SU-DHL-6 (cell line): ENCODE data around the gene TIGD4.

Source experiments
- H2AFZ ChIP-seq: fragments of 200-600 bp; sonication (generic); 2 replicates; pipeline ENCODE4 v1.6.1; 2014; ENCODE audit warnings: low read depth, mild to moderate bottlenecking, moderate library complexity, mixed read lengths, antibody characterized with exemption, low read length; ENCODE audit not compliant: severe bottlenecking
- H3F3A ChIP-seq: fragments of 200-600 bp; shearing (Covaris generic); 2 replicates; pipeline ENCODE4 v1.6.0; 2016; ENCODE audit warnings: antibody characterized with exemption, mild to moderate bottlenecking; ENCODE audit not compliant: insufficient read depth
- H3K27ac ChIP-seq: fragments of 200-600 bp; sonication (generic); 2 replicates; pipeline ENCODE4 v1.5.1; 2016; ENCODE audit warnings: low read depth, mild to moderate bottlenecking, low read length, moderate library complexity, mixed read lengths
- H3K27me3 ChIP-seq: fragments of 200-600 bp; sonication (generic), shearing (Covaris generic); 2 replicates; pipeline ENCODE4 v1.6.0; 2014; ENCODE audit warnings: mild to moderate bottlenecking, low read length
- H3K36me3 ChIP-seq: fragments of 200-600 bp; sonication (generic); 2 replicates; pipeline ENCODE4 v1.6.1; 2014; ENCODE audit warnings: mild to moderate bottlenecking, low read length, mixed read lengths
- H3K4me2 ChIP-seq: fragments of 300-600, 200-600 bp; shearing (Covaris generic), sonication (generic); 2 replicates; pipeline ENCODE4 v1.6.0; 2014; ENCODE audit warnings: low read length, low read depth, mild to moderate bottlenecking; ENCODE audit not compliant: poor library complexity, severe bottlenecking
- H3K4me3 ChIP-seq: fragments of 200-600 bp; sonication (generic); 2 replicates; pipeline ENCODE4 v1.5.1; 2014; ENCODE audit warnings: antibody characterized with exemption, low read length, mild to moderate bottlenecking, mixed read lengths; ENCODE audit not compliant: insufficient read depth, poor library complexity, severe bottlenecking
- H3K79me2 ChIP-seq: fragments of 200-600 bp; sonication (generic); 2 replicates; pipeline ENCODE4 v1.6.1; 2014; ENCODE audit warnings: mild to moderate bottlenecking, low read length, moderate library complexity; ENCODE audit not compliant: insufficient read depth
- H3K9ac ChIP-seq: fragments of 200-600 bp; sonication (generic); 2 replicates; pipeline ENCODE4 v1.7.0; 2014; ENCODE audit warnings: mild to moderate bottlenecking, low read length
- H3K9me2 ChIP-seq: fragments of 200-600 bp; sonication (generic); replicated peaks from 2 replicates; pipeline ENCODE4 v1.6.1; 2014; ENCODE audit warnings: low read length; ENCODE audit not compliant: insufficient read depth
- H3K9me3 ChIP-seq: fragments of 200-600 bp; sonication (generic); 2 replicates; pipeline ENCODE4 v1.6.1; 2014; ENCODE audit warnings: low read length, mixed read lengths; ENCODE audit not compliant: insufficient read depth
- H4K20me1 ChIP-seq: fragments of 200-600 bp; sonication (generic); 2 replicates; pipeline ENCODE4 v1.6.1; 2014; ENCODE audit warnings: low read depth, mild to moderate bottlenecking, antibody characterized with exemption, low read length, moderate library complexity, mixed read lengths
- EZH2phosphoT487 ChIP-seq: fragments of 200-600 bp; sonication (generic), shearing (Covaris generic); conservative IDR thresholded peaks from 2 replicates; pipeline ENCODE4 v1.6.1; 2018; ENCODE audit warnings: mild to moderate bottlenecking, antibody characterized with exemption, low read length, moderate library complexity, mixed read lengths
- TF ChIP-seq, protein P1 (sequence below): fragments of 200-600 bp; sonication (generic); IDR thresholded peaks from one replicate; pipeline ENCODE4 v1.5.1; 2017; ENCODE audit warnings: antibody characterized with exemption, mild to moderate bottlenecking, low read length, moderate library complexity; ENCODE audit not compliant: insufficient read depth, poor library complexity, severe bottlenecking

The TIGD4 gene

DNA sequence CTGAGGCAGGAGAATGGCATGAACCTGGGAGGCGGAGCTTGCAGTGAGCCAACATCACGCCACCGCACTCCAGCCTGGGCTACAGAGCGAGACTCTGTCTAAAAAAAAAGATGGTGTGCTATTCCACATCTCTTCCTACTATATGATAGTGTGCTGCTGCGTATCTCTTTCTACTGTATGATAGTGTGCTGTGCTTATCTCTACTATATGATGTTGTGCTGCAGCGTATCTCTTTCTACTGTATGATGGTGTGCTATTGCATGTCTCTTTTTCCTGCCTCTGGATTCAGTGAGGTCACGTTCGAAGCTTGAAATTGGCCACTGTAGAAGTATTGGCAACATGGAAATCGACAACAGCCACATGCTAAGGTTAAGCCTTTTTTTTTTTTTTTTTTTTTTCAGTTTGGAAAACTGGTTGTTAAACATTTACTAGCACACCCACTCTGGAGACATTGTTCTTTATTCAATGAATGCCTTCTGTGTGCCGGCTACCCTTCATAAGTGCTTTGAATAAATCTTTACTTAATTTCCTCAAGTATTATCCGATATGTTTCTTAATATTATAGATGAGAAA, 31.3 kb upstream of the TIGD4 start:
- Histone ChIP-seq H3K4me2 (no peak overlapping the region), H3K9ac (no peak overlapping the region), H4K20me1 (0 out of 2 replicates have a peak, but pooled peaks cover 4% of the 10 kb centered on the region), H2AFZ (no peak overlapping the region), H3K27me3 (no peaks in the 10 kb centered on the region), H3K27ac (no peak overlapping the region), H3F3A (no peaks in the 10 kb centered on the region), H3K9me3 (no peaks in the 10 kb centered on the region), H3K36me3 (no peaks in the 10 kb centered on the region; the same call in 1 of the 2 replicates), H3K9me2 (no peaks in the 10 kb centered on the region), H3K79me2 (0 out of 2 replicates have a peak, but pooled peaks cover 11% of the 10 kb centered on the region), H3K4me3 (no peak overlapping the region)
- no peak for TF ChIP-seq EZH2phosphoT487
- TF ChIP-seq, protein P1, sequence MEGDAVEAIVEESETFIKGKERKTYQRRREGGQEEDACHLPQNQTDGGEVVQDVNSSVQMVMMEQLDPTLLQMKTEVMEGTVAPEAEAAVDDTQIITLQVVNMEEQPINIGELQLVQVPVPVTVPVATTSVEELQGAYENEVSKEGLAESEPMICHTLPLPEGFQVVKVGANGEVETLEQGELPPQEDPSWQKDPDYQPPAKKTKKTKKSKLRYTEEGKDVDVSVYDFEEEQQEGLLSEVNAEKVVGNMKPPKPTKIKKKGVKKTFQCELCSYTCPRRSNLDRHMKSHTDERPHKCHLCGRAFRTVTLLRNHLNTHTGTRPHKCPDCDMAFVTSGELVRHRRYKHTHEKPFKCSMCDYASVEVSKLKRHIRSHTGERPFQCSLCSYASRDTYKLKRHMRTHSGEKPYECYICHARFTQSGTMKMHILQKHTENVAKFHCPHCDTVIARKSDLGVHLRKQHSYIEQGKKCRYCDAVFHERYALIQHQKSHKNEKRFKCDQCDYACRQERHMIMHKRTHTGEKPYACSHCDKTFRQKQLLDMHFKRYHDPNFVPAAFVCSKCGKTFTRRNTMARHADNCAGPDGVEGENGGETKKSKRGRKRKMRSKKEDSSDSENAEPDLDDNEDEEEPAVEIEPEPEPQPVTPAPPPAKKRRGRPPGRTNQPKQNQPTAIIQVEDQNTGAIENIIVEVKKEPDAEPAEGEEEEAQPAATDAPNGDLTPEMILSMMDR = no peak

DNA sequence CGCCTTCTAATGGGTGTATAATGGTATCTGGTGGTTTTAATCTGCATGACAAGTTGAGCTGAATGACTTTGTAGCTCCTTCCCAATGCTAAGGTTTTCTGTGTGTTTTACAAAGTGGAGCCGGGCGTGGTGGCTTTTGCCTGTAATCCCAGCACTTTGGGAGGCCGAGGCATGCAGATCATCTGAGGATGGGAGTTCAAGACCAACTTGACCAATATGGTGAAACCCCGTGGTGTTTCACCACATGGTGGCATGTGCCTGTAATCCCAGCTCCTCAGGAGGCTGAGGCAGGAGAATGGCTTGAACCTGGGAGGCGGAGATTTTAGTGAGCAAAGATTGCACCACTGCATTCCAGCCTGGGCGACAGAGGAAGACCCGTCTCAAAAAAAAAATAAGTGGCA, 29.1 kb upstream of the TIGD4 start:
- TF ChIP-seq EZH2phosphoT487 = no peak
- TF ChIP-seq, protein P1 = no peak
- Histone ChIP-seq H3K27ac (no peak overlapping the region), H3F3A (peaks cover 6% of the 10 kb centered on the region; the same call in 1 of the 2 replicates), H3K4me3 (no peak overlapping the region), H3K9me3 (no peaks in the 10 kb centered on the region), H4K20me1 (0 out of 2 replicates have a peak, but pooled peaks cover 4% of the 10 kb centered on the region), H3K9ac (no peak overlapping the region), H3K9me2 (no peaks in the 10 kb centered on the region), H3K27me3 (no peaks in the 10 kb centered on the region), H2AFZ (no peak overlapping the region), H3K4me2 (no peak overlapping the region), H3K79me2 (0 out of 2 replicates have a peak, but pooled peaks cover 11% of the 10 kb centered on the region), H3K36me3 (no peaks in the 10 kb centered on the region; the same call in 1 of the 2 replicates)

DNA sequence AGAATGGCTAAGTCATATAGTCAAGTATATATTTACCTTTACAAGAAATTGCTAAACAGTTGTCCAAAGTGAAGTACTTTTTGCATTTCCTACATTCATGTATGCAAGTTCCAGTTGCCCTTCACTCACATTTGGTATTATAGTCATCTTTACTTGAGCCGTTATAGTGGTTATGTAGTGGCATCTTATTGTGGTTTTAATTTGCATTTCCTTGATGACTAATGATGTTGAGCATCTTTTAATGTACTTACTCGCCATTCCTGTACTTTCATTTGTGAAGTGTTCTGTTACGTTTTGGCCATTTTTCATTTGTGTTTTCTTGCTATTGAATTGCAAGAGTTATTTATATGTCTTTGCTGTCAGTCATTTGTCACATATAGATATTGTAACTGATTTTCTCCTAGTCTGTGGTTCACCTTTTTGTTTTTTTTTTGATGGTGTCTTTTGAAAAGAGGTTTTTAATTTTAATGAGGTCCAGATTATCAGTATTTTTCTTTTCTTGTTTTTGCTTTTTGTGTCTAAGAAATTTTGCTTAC, 27.8 kb upstream of the TIGD4 start:
- H3F3A ChIP-seq = peaks cover 6% of the 10 kb centered on the region; the same call in 1 of the 2 replicates
- no peak overlapping the region for H3K27ac ChIP-seq
- H3K9me2 ChIP-seq = no peaks in the 10 kb centered on the region
- no peaks in the 10 kb centered on the region for H3K9me3 ChIP-seq
- H3K79me2 ChIP-seq = 0 out of 2 replicates have a peak, but pooled peaks cover 11% of the 10 kb centered on the region
- peak overlapping the region; percentile 30 for H3K4me2 ChIP-seq
- TF ChIP-seq, protein P1 = no peak
- no peak for TF ChIP-seq EZH2phosphoT487
- no peaks in the 10 kb centered on the region for H3K36me3 ChIP-seq
- H3K4me3 ChIP-seq = no peak overlapping the region
- H4K20me1 ChIP-seq = 0 out of 2 replicates have a peak, but pooled peaks cover 9% of the 10 kb centered on the region
- no peak overlapping the region for H3K9ac ChIP-seq
- no peaks in the 10 kb centered on the region for H3K27me3 ChIP-seq
- H2AFZ ChIP-seq = no peak overlapping the region
